IMR-90 (cell line): ENCODE measurements around the gene SEMA6A. TPM values are rescaled to one million over a fixed set of nuclear protein-coding genes. Genes with fewer than 3 reads are reported as not detected.

Experiments
- ATAC-seq: fragments of 200-7000 bp; cut with Tn5 transposase; 2 replicates; pipeline ENCODE4 v1.9.1; 2020; ENCODE audit warnings: low read depth, mild to moderate bottlenecking, moderate library complexity
- BruUV-seq: library from RNA; stranded (reverse); fragments of 400-500 nt; replicated peaks from 2 replicates; lab custom pipeline; 2021; lab: Mats Ljungman, UMichigan
- CTCF ChIA-PET: fragments of 300-600 bp; formaldehyde crosslinking; extraction: SDS; loops from one replicate; lab custom pipeline; 2021; ENCODE audit warnings: antibody characterized with exemption; lab: Yijun Ruan, JAX
- POLR2A ChIA-PET: fragments of 300-600 bp; sonication (Branson Sonifier 250); formaldehyde crosslinking; loops from one replicate; lab custom pipeline; 2022; ENCODE audit warnings: antibody characterized with exemption; ENCODE audit not compliant: unreplicated experiment; lab: Charles Lee
- DNase-seq: peaks from one replicate; pipeline ENCODE4 v3.0.0; 2013
- H2AFZ ChIP-seq: replicated peaks from 2 replicates; pipeline ENCODE3; 2013; ENCODE audit warnings: low read length, mild to moderate bottlenecking; ENCODE audit not compliant: poor library complexity
- H2AK5ac ChIP-seq: 2 replicates; pipeline ENCODE4 v1.6.1; 2013; ENCODE audit warnings: low read depth, low read length, inconsistent platforms
- H2AK9ac ChIP-seq: replicated peaks from 2 replicates; pipeline ENCODE3; 2013; ENCODE audit warnings: mild to moderate bottlenecking, low read depth, low read length, moderate library complexity; ENCODE audit not compliant: poor library complexity
- H2BK120ac ChIP-seq: 2 replicates; pipeline ENCODE4 v1.6.1; 2013; ENCODE audit warnings: low read depth, low read length, inconsistent platforms
- H2BK15ac ChIP-seq: 3 replicates; pipeline ENCODE4 v1.6.1; 2013; ENCODE audit warnings: low read depth, low read length, inconsistent platforms
- H2BK20ac ChIP-seq: 2 replicates; pipeline ENCODE4 v1.6.1; 2013; ENCODE audit warnings: low read depth, mild to moderate bottlenecking, inconsistent platforms, low read length, moderate library complexity
- H2BK5ac ChIP-seq: 2 replicates; pipeline ENCODE4 v1.6.1; 2013; ENCODE audit warnings: mild to moderate bottlenecking, low read depth, low read length, inconsistent platforms; ENCODE audit not compliant: poor library complexity, severe bottlenecking
- H3K14ac ChIP-seq: replicated peaks from 2 replicates; pipeline ENCODE4 v1.6.1; 2013; ENCODE audit warnings: low read depth, low read length, inconsistent platforms
- H3K18ac ChIP-seq: 2 replicates; pipeline ENCODE4 v1.6.1; 2013; ENCODE audit warnings: low read depth, low read length, control low read depth
- H3K23ac ChIP-seq: 2 replicates; pipeline ENCODE4 v1.6.1; 2013; ENCODE audit warnings: low read depth, low read length, inconsistent platforms
- H3K27ac ChIP-seq: 2 replicates; pipeline ENCODE4 v1.5.1; 2013; ENCODE audit warnings: mild to moderate bottlenecking, control low read depth, low read length; ENCODE audit not compliant: insufficient read depth
- H3K27me3 ChIP-seq: 2 replicates; pipeline ENCODE4 v1.6.1; 2013; ENCODE audit warnings: low read length; ENCODE audit not compliant: control insufficient read depth, insufficient read depth
- H3K36me3 ChIP-seq: 2 replicates; pipeline ENCODE4 v1.6.1; 2013; ENCODE audit warnings: low read length, mixed read lengths; ENCODE audit not compliant: control insufficient read depth, insufficient read depth
- H3K4ac ChIP-seq: 2 replicates; pipeline ENCODE4 v1.6.1; 2013; ENCODE audit warnings: low read depth, low read length, inconsistent platforms
- H3K4me1 ChIP-seq: 2 replicates; pipeline ENCODE4 v1.6.1; 2013; ENCODE audit warnings: low read length, mixed read lengths; ENCODE audit not compliant: control insufficient read depth, insufficient read depth
- H3K4me2 ChIP-seq: 2 replicates; pipeline ENCODE4 v1.6.1; 2013; ENCODE audit warnings: low read depth, mild to moderate bottlenecking, control low read depth, low read length, moderate library complexity
- H3K4me3 ChIP-seq: 2 replicates; pipeline ENCODE4 v1.5.1; 2013; ENCODE audit warnings: low read depth, mild to moderate bottlenecking, control low read depth, low read length, moderate library complexity; ENCODE audit not compliant: insufficient read depth
- H3K56ac ChIP-seq: 2 replicates; pipeline ENCODE4 v1.6.1; 2013; ENCODE audit warnings: low read length, inconsistent platforms; ENCODE audit not compliant: insufficient read depth; ENCODE audit errors: extremely low read depth
- H3K79me1 ChIP-seq, 2 experiments: 2 replicates each; pipeline ENCODE4 v1.6.1; 2013; ENCODE audit warnings: low read length in 2 of 2, inconsistent platforms in 1 of 2, low read depth in 1 of 2
- H3K9ac ChIP-seq: 2 replicates; pipeline ENCODE4 v1.6.1; 2013; ENCODE audit warnings: low read depth, low read length, control low read depth
- H3K9me1 ChIP-seq: 2 replicates; pipeline ENCODE4 v1.6.1; 2013; ENCODE audit warnings: low read length, inconsistent platforms; ENCODE audit not compliant: insufficient read depth
- H3K9me3 ChIP-seq: 2 replicates; pipeline ENCODE4 v1.6.1; 2013; ENCODE audit warnings: low read length; ENCODE audit not compliant: control insufficient read depth, insufficient read depth
- H4K20me1 ChIP-seq: 2 replicates; pipeline ENCODE4 v1.6.1; 2013; ENCODE audit warnings: low read length, inconsistent platforms; ENCODE audit not compliant: insufficient read depth
- H4K5ac ChIP-seq: 2 replicates; pipeline ENCODE4 v1.6.1; 2013; ENCODE audit warnings: mild to moderate bottlenecking, low read depth, low read length, control low read depth
- H4K8ac ChIP-seq, 2 experiments: 2 replicates each; pipeline ENCODE4 v1.6.1; 2013; ENCODE audit warnings: low read depth in 2 of 2, low read length in 2 of 2, control low read depth in 1 of 2, inconsistent platforms in 1 of 2
- H4K91ac ChIP-seq: 2 replicates; pipeline ENCODE4 v1.6.1; 2013; ENCODE audit warnings: low read depth, low read length, inconsistent platforms; ENCODE audit not compliant: insufficient read depth
- BHLHE40 ChIP-seq: fragments of 150-350 bp; IDR thresholded peaks from 2 replicates; pipeline ENCODE4 v1.6.1; 2016; ENCODE audit warnings: mild to moderate bottlenecking, low read depth, low read length
- CHD1 ChIP-seq: IDR thresholded peaks from 2 replicates; pipeline ENCODE4 v1.6.1; 2012; ENCODE audit warnings: low read depth, low read length, improper control_type of control experiment
- NFE2L2 ChIP-seq: fragments of 150-350 bp; IDR thresholded peaks from 2 replicates; pipeline ENCODE4 v1.6.1; 2016; ENCODE audit warnings: low read depth, mild to moderate bottlenecking, low read length
- RCOR1 ChIP-seq: IDR thresholded peaks from 2 replicates; pipeline ENCODE4 v1.6.1; 2012; ENCODE audit warnings: mild to moderate bottlenecking, low read length, improper control_type of control experiment; ENCODE audit not compliant: insufficient replicate concordance
- SMC3 ChIP-seq: fragments of 150-350 bp; IDR thresholded peaks from 2 replicates; pipeline ENCODE4 v1.6.1; 2016; ENCODE audit warnings: low read depth, mild to moderate bottlenecking, antibody characterized with exemption, low read length, moderate library complexity
- WGBS, 2 experiments: methylation state at CpG; one replicate each; pipeline versions ENCODE4 v1.1.5 to v1.1.7; 2013; ENCODE audit warnings: missing lambda C conversion rate in 2 of 2; ENCODE audit not compliant: insufficient read length in 1 of 2; ENCODE audit errors: extremely low coverage in 2 of 2; 5-methylcytosine and 5-hydroxymethylcytosine counted together
- dilution Hi-C: fragments of 300-500 bp; cut with HindIII; formaldehyde crosslinking; loops from one replicate; pipeline ENCODE4 v1.14.3; 2018; ENCODE audit warnings: low sequenced_read_pairs; ENCODE audit not compliant: unreplicated experiment
- in situ Hi-C: fragments of 300-500 bp; cut with MboI; formaldehyde crosslinking; loops from 3 replicates; pipeline ENCODE4 v1.14.3; 2019; ENCODE audit warnings: low sequenced_read_pairs, inconsistent platforms, mixed read lengths
- intact Hi-C: fragments of 100-400 bp; cut with micrococcal nuclease; formaldehyde crosslinking; loops from 2 replicates; pipeline ENCODE4 v1.10.0; 2022
- polyA plus RNA-seq, 3 experiments: library from polyadenylated mRNA; depleted of rRNA; stranded (reverse); fragments of >200 nt; gene quantifications; 2 replicates each; pipeline ENCODE4 v1.2.3, GENCODE V29; 2012; ENCODE audit warnings: low replicate concordance in 1 of 3
- total RNA-seq: library from RNA; depleted of rRNA; stranded (reverse); fragments of >200 nt; gene quantifications from 2 replicates; pipeline ENCODE4 v1.2.3, GENCODE V29; 2012
- TF ChIP-seq, protein P1 (sequence below): fragments of 150-350 bp; IDR thresholded peaks from 2 replicates; pipeline ENCODE4 v1.6.1; 2017; ENCODE audit warnings: mild to moderate bottlenecking, antibody characterized with exemption, low read length, low read depth
- TF ChIP-seq, protein P2 (sequence below): fragments of 150-350 bp; IDR thresholded peaks from 2 replicates; pipeline ENCODE4 v1.6.1; 2016; ENCODE audit warnings: low read depth, mild to moderate bottlenecking, low read length, moderate library complexity, borderline replicate concordance

The SEMA6A gene
- total and polyA plus RNA-seq, 2 of the 4 experiments (the other 2 are of a cell fraction) = 0.27 to 0.36 TPM

DNA sequence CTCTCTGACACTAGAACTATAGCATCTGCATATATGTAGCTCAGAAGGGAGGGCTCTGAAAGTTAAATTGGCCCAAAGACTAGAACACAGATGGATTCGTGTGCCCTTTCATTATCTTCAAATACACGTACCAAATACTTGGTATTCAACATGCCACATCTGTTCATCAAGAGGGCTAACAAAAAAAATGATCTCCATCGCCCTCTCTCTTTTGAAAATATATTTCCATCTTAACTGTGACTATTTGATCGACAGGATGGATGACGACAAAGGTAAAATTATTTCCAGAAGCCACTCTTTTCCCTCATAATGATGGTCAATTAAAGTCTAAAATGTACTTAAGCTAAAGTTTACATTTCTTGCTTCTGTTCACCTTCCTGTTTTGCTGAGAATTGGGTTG, 77.0 kb downstream of the SEMA6A start:
- POLR2A ChIA-PET = no interaction called here
- no peaks in the 10 kb centered on the region; the same call in 1 of the 2 replicates for H3K4me1 ChIP-seq
- no CpG with 5 or more reads among the region's 5 CpGs for WGBS, 2 experiments

More for the DNA sequence above, 77.0 kb downstream of the SEMA6A start:
- dilution Hi-C loops = no loop called here
- Histone ChIP-seq H3K4ac (no peak overlapping the region), H4K5ac (no peak overlapping the region), H3K9ac (no peak overlapping the region), H3K9me1 (no peaks in the 10 kb centered on the region), H3K56ac (no peak overlapping the region), H3K4me3 (no peak overlapping the region), H2AK9ac (no peak overlapping the region), H4K20me1 (no peaks in the 10 kb centered on the region), H3K14ac (no peak overlapping the region), H3K27ac (no peak overlapping the region), H2BK120ac (no peak overlapping the region), H2AK5ac (no peak overlapping the region), H2BK20ac (no peak overlapping the region), H3K9me3 (no peaks in the 10 kb centered on the region), H3K27me3 (peaks cover 4% of the 10 kb centered on the region; the same call in 1 of the 2 replicates), H3K4me2 (no peak overlapping the region), H4K8ac (no peak overlapping the region), H2BK15ac (no peak overlapping the region), H2BK5ac (no peak overlapping the region), H3K79me1 (no peaks in the 10 kb centered on the region), H3K36me3 (no peaks in the 10 kb centered on the region), H3K18ac (no peak overlapping the region), H2AFZ (no peak overlapping the region), H4K91ac (no peak overlapping the region), H3K23ac (no peak overlapping the region)
- in situ Hi-C loops = no loop called here
- intact Hi-C loops = no loop called here
- CTCF ChIA-PET = no interaction called here
- BruUV-seq = no TSS peak
- TF ChIP-seq, protein P1, sequence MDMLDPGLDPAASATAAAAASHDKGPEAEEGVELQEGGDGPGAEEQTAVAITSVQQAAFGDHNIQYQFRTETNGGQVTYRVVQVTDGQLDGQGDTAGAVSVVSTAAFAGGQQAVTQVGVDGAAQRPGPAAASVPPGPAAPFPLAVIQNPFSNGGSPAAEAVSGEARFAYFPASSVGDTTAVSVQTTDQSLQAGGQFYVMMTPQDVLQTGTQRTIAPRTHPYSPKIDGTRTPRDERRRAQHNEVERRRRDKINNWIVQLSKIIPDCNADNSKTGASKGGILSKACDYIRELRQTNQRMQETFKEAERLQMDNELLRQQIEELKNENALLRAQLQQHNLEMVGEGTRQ = no peak
- TF ChIP-seq RCOR1 (no peak), CHD1 (no peak), SMC3 (no peak), BHLHE40 (no peak), NFE2L2 (no peak)
- TF ChIP-seq, protein P2, sequence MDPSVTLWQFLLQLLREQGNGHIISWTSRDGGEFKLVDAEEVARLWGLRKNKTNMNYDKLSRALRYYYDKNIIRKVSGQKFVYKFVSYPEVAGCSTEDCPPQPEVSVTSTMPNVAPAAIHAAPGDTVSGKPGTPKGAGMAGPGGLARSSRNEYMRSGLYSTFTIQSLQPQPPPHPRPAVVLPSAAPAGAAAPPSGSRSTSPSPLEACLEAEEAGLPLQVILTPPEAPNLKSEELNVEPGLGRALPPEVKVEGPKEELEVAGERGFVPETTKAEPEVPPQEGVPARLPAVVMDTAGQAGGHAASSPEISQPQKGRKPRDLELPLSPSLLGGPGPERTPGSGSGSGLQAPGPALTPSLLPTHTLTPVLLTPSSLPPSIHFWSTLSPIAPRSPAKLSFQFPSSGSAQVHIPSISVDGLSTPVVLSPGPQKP = no peak
- ATAC-seq = no peak
- DNase-seq = no peak
